ENCODE results near the gene LAMP5. TPM values are rescaled to one million over a fixed set of nuclear protein-coding genes. Genes with fewer than 3 reads are reported as not detected.

The LAMP5 gene
- total RNA-seq, 2 experiments from 2014 or later, result not detected

DNA sequence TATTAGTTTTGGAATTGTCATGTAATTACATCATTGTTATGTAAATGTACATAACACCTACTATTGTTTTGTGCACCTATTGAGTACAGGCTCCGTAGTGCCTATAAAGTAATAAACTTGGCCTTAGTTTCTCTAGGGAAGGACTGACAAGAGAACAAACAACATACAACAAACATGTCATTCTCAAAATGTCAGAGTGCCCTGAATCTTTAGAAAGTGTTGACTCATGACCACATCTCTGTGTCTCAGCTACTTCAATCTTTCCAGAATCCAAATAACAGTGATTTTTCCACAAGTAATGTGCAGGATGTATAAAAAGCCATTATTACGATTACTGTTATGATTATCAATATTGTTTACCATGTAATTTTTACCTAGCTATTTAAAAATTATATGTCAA, 17.2 kb downstream of the LAMP5 start:
- CTCF ChIA-PET, result no interaction called here
- POLR2A ChIA-PET, result no interaction called here

DNA sequence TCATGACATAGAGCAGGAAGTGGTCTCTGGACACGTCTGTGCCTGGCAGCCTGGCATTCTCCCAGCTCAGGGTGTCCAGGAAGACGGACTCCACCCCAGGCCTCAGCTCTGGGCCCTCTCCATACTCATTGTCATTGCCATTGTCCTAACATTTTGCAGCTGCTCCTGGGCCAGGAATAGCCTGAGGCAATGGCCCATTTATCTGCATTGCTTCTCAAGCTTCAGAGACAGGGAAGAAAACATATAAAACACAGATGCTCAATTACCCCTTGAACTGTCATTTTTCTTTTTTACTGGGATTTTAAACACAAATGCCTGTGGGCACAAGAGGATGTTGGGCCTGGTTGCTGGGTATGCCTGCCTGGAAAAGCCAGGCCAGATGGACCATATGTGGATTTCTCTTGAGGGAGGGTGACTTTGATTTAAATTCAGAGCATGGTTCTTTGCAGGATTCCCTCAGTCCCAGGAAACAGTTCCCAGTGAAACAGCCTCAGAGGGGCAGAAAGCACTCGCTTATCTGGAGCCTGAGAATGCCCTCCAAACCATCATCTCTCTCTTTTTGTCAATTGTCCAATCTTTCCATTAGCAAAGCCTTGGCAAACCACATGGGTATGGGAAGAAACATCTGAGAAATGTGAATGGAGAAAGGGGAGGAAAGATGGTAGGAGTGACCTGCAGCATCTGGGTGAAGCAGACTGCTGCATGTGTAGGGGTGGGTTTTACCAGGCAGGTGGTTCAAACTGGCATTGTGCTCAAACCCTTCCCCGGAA, 17.9 kb downstream of the LAMP5 start:
- ChIA-PET CTCF (no interaction called here), POLR2A (no interaction called here)

DNA sequence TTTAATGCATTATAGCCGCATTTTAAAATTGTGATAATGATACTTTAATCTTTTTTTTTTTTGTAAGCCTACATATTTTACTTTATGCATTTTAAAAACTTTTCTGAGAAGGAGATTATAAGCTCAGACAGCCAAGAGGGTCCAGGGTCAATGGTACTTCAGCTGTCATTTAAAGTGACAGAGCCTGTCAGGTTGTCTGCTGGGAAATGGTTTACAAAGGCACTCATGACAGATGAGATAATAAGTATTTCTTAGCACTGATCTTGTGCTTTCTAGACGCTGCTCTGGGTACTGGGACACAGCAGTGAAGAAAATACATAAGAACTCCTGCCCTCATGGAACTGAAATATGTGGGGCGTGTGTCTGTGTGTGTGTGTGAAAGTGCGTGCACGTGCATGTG, 19.6 kb downstream of the LAMP5 start:
- POLR2A ChIA-PET, result no interaction called here
- CTCF ChIA-PET, result no interaction called here

DNA sequence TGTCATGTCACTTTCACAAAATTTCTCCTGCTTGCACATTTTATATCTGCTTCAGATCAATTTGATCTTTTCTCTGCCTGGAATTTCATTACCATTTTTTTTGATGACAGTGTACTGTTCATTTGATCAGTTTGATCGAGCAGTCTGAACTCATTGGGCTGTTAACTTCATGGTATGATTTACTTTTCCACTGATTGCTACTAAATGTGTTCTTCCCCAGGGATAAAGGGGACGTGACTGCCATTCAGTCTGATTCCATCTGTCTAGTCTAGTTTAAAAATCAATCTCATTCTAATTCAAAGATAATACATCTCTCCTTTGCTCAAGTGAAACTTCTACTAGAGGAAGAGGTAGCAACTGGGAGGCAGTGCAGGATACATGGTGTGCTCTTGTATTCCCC, 21.1 kb downstream of the LAMP5 start:
- ChIA-PET POLR2A (no interaction called here), CTCF (no interaction called here)

DNA sequence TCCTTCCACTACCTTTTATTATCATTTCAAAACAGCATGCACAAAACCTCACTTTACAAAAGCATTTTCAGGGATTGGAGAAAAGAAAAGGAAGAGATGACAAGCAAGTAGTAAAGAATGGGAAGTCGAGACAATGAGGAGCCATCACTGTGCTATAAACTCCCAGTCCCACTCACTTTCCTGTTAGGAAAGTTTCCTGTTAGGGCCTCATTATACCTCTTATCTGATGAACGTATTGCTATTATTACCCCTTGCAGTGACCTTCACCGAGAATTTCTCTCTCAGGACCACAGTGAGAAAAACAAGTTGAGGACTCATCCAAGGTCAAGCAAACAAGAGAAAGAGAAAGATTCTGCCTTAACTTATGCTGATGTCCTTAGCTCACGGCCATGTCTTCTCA, 28.8 kb downstream of the LAMP5 start:
- POLR2A ChIA-PET, result no interaction called here
- CTCF ChIA-PET, result no interaction called here

DNA sequence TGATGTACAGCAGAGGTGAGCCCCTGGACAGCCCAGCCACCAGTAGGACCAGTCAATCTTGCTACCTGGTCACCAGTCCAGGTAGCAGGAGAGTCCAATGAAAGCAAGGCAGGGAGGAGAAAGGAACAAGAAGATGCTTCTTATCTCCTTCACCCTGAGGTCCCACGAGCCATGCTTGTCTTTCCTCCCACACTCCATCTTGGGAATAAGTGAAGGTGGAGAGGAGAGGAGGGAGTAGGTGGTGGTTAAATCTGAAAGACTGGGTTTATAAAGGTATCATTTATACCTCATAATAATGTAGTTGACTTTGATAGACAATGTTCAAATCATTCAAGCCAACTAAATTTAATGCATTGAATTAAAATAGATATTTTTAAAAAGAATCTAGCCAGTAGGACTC, 35.9 kb downstream of the LAMP5 start:
- POLR2A ChIA-PET, result no interaction called here
- CTCF ChIA-PET, result no interaction called here

DNA sequence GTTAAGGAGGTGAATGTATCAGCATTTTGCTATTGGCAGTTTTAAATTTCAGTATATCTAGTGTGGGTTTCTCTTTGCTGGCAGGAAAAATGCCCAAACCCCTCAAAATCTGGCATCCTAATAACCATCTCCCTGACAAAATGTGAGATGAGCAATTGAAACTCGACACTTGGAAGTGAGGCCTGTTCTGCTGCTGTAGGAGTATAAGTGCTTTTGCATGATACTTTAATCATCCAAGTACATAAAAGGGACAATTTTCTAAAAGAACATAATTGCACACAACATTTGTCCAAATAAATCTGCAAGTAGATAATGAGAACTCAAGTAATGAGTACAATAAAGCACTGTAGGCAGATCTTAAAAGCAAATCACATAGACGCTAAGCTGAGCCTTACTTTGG, 36.5 kb downstream of the LAMP5 start:
- CTCF ChIA-PET, result no interaction called here
- POLR2A ChIA-PET, result no interaction called here

DNA sequence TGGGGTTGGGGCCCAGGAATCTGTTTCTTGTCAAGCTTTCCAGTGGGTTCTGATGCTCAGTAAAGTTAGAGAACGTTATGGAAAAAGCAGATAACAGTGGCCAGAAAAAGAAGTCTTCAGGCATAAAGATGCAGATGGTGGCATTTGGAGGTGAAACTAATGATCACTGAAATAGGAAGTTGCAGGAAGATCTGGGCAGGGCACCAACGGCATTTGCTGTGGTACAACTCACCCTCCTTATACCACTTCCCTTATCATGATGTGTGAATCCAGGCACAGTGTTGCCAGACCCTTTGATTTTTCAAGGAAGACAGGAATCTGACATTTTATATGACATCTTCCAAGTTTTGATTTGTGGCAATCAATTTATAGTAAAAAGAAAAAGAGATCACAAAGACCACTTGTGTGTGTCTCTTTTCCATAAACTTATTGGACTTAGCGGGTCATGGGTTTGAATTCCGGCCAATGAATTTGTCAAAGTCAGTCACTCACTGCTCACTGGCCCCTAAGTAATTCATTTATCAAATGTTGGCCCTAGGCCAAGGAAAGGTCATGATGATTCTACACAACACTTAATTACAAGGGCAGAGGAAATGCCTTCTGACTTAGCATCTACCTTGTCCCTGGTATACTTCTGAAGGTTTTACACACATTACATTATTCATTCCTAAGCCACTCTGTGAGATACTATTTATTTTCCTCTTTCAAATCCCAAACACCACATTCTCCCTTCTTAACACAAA, 37.6 kb downstream of the LAMP5 start:
- ChIA-PET POLR2A (no interaction called here), CTCF (no interaction called here)

DNA sequence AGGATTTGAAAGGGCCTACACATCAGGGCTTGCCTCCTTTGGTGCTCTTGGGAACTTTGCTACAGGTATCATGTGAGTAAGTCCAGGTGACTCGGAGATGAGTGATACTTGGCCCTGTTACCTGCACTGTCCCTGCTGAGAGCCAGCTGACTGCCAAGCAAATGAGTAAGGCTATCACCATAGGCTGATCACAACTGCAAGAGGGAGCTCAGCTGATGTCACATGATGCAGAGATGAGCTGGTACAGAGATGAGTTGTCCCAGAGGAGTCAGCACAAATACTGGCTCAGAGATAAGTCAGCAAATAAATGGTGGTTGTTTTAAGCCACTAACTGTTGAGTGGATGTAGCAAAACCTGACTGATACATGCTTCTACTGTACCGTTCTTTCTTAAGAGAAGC, 41.4 kb downstream of the LAMP5 start:
- ChIA-PET CTCF (no interaction called here), POLR2A (no interaction called here)

DNA sequence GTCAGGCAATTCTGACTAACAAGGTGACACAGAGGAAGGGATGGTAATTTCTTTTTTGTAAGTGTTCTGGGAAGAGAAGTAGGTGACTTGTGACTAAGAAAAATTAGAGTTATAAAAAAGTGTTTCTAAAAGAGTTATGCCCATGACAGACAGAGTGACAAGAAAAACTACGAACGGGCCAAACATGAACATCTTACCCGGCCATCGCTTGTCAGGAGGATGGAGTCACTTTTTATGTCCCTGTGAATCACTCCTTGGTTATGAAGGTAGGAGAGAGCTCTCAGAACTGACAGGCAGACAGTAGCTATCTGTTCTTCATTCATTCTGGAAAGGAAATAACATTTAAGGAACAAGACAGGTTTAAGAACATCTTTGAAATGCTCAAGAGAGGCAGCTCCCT, 43.0 kb downstream of the LAMP5 start:
- ChIA-PET CTCF (no interaction called here), POLR2A (no interaction called here)

DNA sequence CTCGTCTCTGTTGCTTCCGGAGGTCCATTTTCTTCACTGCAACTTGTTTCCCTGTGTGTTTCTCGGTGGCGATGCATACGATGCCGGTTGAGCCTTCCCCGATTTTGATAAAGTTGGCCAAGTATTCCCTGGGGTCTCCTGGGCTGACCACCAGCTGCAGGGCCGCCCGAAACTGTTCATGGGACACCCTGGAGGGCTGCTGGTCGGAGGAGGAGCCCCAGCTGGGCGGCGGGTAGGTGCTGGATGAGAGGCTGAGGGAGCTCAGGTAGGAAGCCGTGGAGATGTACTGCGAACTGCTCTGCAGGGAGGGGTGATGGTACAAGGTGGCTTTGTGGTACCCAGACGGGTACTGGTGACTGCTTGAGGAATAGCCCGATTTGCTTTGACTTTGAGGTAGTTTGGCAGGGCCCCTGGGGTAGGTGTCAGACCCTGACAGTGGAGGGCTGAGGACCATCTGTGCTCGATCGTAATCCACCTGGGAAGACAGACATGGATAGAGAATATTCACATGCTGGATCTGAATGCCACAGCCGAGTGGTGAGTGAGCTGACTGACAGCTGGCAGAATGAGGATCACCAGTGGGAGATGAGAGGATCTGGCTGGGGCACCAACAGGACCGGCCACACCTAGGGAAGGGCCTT, 51.6 kb downstream of the LAMP5 start:
- ChIA-PET CTCF (no interaction called here), POLR2A (no interaction called here)

DNA sequence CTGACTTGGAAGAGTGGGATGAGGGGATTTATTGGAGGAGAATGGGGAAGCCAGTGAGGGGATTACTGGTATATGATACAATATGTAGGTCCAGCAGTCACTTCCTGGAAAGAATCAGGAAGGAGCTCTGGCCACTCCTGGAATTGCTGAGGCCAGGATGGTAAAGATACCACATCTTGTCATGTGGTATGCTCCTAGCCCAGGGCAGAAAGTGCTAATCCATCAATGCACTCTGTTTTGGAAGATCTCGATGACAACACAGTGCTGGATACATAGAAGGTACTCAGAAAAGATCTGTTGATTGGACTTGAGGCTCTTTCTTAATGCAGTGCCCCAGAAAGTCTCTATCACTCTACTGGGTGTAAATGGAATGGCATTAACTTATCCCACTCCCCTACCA, 52.6 kb downstream of the LAMP5 start:
- POLR2A ChIA-PET, result no interaction called here
- CTCF ChIA-PET, result no interaction called here

DNA sequence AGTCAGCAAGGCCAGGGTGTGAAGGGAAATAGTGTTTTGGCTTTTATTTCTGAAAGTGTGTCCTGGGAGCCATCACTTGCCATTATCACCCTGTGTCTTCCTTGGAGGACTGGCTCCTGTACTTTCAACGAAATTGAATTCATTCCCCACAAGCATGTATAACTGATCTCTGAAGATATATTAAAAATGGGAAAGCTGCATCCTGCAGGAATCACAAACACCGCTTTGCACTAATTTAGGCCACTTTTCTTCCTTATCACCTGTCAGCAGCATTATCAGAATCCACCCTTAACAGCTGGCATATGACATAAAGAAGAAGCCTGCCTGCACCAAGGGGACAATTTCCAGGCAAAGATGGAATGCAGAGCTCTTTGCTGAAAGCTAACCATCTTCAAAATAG, 56.2 kb downstream of the LAMP5 start:
- POLR2A ChIA-PET, result no interaction called here
- CTCF ChIA-PET, result no interaction called here

DNA sequence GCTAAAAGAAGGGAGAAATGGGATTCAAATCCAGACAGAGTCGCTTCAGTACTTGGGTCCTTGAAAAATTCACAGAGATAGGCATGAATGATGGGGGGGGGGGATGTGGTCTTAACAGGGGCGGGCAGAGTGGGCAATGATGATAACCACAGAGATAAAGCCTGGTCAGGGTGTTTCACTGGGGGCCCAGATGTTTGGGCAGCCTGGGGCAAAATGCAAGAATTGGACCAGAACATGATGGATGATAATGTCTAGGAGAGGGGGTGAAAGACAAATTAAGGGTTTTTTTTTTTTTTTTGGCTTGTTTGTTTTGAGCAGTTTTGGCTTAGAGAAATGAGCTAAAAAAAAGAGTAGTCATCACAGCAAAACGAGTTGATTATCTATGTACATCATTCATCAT, 57.4 kb downstream of the LAMP5 start:
- CTCF ChIA-PET, result no interaction called here
- POLR2A ChIA-PET, result no interaction called here

DNA sequence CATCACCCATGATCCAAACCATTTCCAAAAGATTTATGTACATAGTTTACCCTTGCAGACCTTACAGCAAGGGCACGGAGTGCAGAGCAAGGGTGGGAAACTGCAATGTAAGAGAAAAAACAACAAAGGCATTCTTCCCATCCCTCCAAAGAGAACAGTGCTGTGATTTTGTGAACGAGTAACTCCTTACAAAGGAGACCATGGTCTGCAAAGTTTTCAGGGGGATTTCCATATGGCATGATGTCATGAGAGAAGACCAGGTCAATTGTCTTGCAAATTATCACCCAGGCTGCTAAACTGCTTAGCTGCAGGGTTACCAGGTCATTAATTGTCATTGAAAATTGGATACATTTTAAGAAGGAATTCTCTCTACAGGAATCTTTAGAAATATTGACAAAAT, 58.3 kb downstream of the LAMP5 start:
- ChIA-PET POLR2A (no interaction called here), CTCF (no interaction called here)

DNA sequence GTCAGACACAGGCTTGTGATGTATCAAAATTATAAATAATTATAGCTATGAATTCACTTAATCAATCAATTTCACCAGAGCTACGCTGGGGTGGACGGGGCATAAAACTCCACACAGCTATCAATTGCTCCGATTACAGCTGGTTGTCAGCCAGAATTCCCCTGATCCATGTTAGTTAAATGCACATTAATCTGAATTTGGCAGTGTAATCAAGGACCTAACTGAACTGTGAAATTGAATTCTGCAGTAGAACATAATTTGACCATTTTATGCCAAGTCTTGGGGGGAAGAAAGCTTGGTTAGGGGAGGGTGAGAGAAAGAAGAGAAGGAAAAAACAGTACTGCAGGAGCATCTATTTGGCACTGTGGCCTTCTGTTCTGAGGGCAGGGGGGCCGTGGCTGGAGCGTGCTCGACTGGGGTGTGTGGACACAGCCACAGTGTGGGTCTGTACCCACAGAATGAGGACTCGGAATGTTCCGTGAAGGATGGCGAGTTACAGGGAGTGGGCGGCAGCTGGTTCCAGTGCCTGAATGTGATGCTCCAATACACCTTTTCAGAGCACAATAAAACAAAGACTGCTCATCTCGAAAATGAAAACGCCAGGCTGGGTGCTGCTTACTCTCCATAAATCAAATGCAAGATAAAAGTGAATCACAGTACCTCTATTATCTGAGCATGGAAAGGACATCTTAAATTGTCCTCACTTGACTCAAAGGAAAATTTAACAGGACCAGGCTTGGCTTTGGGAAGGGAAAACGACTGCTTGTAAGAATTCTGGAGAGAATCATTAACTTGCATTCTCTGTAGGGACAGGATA, 59.2 kb downstream of the LAMP5 start:
- CTCF ChIA-PET, result no interaction called here
- POLR2A ChIA-PET, result no interaction called here

DNA sequence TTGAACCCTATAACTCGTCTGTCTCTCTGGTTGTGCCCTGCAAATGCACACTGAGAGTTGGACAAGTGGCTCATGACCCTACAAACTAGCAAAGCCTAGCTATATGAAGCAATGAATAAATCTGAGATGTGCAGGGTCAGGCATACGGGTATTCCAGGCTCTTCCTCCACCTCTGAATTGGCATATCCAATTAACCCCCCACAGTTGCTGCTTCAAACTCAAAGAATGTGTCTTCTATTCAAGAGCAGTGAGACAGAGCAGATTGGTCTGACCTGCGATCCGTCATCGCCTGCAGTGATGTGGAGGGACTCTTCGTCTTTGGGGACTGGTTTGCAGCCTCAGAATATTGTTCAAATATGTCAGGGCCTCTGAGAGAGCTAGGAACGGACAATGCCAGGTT, 59.8 kb downstream of the LAMP5 start:
- CTCF ChIA-PET, result no interaction called here
- POLR2A ChIA-PET, result no interaction called here

DNA sequence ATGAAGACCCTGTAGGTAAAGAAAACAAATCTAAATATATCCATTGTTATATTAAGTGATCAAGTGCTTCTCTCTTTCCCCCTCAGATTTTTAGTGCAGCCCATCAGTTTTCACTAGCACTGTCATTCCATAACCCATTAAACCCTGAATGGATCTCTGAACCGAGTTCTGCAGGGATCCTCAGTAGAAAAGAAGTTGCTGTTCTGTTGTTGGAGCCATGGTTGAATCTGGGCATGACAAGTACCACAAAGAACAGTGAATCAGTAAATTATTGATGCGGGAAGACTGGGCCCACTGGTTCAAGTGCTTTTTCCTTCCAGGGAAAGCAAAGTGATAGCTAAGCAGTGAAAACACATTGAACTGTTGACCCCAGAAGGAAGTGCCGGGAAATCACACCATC, 60.4 kb downstream of the LAMP5 start:
- ChIA-PET CTCF (no interaction called here), POLR2A (no interaction called here)

DNA sequence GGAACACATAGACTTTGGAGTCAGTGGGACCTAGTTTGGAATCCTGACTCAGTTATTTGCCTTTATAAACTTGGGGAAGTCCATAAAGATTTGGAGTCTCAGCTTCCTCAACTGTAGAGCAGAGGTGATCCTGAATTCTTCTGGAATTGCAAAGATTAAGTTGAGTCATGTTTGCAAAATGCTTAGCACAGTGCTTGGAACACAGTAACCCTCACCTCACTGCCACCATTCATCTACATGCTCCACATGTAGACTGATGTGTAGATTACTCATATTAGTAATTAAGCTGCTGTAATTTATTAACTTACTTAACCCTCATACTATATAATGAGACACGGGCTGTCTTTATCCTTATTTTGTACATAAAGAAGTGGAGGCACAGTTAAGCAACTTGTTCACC, 61.4 kb downstream of the LAMP5 start:
- CTCF ChIA-PET, result no interaction called here

DNA sequence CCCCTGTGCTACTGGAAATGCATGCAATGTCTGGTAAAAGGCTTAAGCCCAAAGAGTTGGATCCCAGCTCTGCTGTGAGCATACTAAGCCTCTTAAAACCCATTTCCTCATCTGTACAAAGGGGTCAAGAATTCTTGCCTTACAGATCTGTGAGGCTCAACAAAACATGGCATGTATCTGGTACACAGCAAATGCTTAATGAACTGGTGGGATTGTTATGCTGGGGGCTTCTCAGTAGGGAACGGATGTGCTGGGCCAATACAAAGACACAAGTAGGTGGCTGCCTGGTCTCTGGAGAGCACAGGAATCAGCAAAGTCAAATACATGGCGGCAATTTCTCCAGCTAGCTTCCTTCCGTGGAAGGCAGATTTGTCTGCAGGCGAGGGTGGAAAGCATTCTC, 62.3 kb downstream of the LAMP5 start:
- CTCF ChIA-PET, result no interaction called here

More for the DNA sequence above, 61.4 kb downstream of the LAMP5 start:
- POLR2A ChIA-PET, result no interaction called here

DNA sequence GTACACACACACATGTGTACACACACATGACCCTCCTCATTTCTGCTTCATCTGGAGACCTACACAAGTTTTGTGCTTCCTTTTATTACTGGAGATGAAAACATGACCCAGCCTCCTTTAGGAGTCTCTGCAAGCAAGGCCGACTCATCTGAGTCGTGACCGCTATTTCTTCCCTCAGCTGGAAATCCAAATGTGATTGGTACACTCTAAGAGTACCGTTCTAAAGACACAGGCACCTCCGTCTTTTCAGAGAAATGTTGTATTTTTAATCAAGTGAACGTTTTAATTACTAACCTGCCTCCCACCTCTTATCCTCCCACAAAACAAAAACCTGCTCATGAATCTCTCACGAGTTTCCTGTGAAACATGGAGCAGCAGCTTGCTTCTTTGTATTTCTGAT, 63.0 kb downstream of the LAMP5 start:
- CTCF ChIA-PET, result no interaction called here

More for the DNA sequence above, 62.3 kb downstream of the LAMP5 start:
- POLR2A ChIA-PET, result no interaction called here

More for the DNA sequence above, 63.0 kb downstream of the LAMP5 start:
- POLR2A ChIA-PET, result no interaction called here

Measured in activated CD8-positive, alpha-beta memory T cell treated with anti-CD3 and anti-CD28 coated beads for 36 hours (primary cell).